ENCODE results near the gene INTS14.

Gene INTS14

DNA sequence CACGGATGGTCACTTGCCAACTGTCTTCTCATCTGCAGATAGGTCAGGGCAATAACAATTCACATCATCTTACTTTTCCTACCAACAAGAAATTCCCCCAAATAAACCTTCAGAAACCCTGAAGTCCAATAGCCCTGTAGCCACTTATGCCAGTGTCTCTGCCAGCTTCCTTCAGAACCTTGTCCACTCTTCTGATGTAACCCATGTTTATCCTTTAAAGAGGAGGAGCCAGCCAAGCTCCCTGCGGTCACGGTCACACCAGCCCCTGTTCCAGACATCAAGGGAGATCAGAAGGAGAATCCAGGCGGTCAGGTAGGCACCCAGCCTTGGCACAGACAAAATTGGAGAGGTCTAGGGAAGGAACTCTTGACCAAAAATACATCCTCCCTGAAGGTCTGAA lies 34.5 kb upstream of the INTS14 start:
- Histone ChIP-seq H3K4me3 (ENCODE audit: low read length) (no peak overlapping the region), H3K36me3 (ENCODE audit: control insufficient read depth, insufficient read depth, low read length, severe bottlenecking) (no peaks in the 10 kb centered on the region), H3K4me1 (ENCODE audit: control insufficient read depth, insufficient read depth, low read length) (no peaks in the 10 kb centered on the region), H3K27me3 (replicated peaks; ENCODE audit: control insufficient read depth, insufficient read depth, low read length) (no peaks in the 10 kb centered on the region), H3K9ac (ENCODE audit: low read length) (no peak overlapping the region), H3K9me3 (ENCODE audit: control insufficient read depth, low read length) (no peaks in the 10 kb centered on the region)
- no peak for DNase-seq (ENCODE audit: low read depth)

DNA sequence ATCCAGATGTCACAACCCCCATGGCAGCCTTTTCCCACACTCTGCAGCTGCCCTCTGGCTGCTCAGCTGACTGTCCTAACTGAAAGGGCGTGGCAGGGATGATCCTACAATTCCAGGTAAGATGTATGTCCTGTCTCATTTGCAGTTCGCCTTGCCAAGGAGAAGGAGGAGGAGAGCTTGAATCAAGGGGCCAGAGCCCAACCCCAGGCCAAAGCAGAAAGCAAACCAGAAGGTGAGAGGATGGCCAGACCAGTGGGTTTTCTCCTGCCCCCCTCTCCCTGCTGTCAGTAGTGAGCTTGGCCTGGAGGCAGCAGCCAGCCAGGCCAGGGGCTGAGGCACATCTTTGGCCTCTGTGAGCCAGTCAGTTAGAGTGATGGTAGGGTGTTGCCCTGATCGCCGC lies 33.4 kb upstream of the INTS14 start:
- Histone ChIP-seq H3K9me3 (ENCODE audit: control insufficient read depth, low read length) (no peaks in the 10 kb centered on the region), H3K36me3 (ENCODE audit: control insufficient read depth, insufficient read depth, low read length, severe bottlenecking) (no peaks in the 10 kb centered on the region), H3K27me3 (replicated peaks; ENCODE audit: control insufficient read depth, insufficient read depth, low read length) (no peaks in the 10 kb centered on the region), H3K4me3 (ENCODE audit: low read length) (no peak overlapping the region), H3K4me1 (ENCODE audit: control insufficient read depth, insufficient read depth, low read length) (no peaks in the 10 kb centered on the region), H3K9ac (ENCODE audit: low read length) (no peak overlapping the region)
- no peak for DNase-seq (ENCODE audit: low read depth)

DNA sequence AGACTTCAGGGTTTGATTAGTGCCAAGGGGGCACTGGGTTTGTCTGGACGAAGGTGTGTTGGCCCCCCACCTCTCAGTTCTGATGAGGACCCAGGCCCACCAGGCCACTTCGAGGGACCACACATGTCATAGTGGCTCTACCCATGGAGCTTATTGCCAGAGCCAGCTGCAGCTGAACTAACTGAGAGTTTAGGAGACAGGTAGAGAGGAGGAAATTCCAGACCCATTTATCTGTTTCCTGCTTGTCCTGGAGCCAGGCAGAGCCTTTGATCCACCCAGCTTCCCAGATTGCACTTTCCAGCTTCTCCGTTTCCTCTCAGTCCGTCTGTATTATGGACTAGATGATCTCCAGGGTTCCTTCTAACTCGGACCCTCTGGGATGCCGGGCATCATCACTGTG lies 31.7 kb upstream of the INTS14 start:
- H3K4me3 ChIP-seq (ENCODE audit: low read length), result no peak overlapping the region
- DNase-seq (ENCODE audit: low read depth), result no peak
- H3K9ac ChIP-seq (ENCODE audit: low read length), result no peak overlapping the region
- H3K4me1 ChIP-seq (ENCODE audit: control insufficient read depth, insufficient read depth, low read length), result peaks cover 6% of the 10 kb centered on the region
- H3K9me3 ChIP-seq (ENCODE audit: control insufficient read depth, low read length), result no peaks in the 10 kb centered on the region
- H3K36me3 ChIP-seq (ENCODE audit: control insufficient read depth, insufficient read depth, low read length, severe bottlenecking), result no peaks in the 10 kb centered on the region
- no peaks in the 10 kb centered on the region for H3K27me3 ChIP-seq (replicated peaks; ENCODE audit: control insufficient read depth, insufficient read depth, low read length)

- peaks cover 6% of the 10 kb centered on the region for H3K4me1 ChIP-seq (ENCODE audit: control insufficient read depth, insufficient read depth, low read length)
- DNase-seq (ENCODE audit: low read depth), result no peak
- no peaks in the 10 kb centered on the region for H3K36me3 ChIP-seq (ENCODE audit: control insufficient read depth, insufficient read depth, low read length, severe bottlenecking)
- no peak overlapping the region for H3K9ac ChIP-seq (ENCODE audit: low read length)
- H3K27me3 ChIP-seq (replicated peaks; ENCODE audit: control insufficient read depth, insufficient read depth, low read length), result no peaks in the 10 kb centered on the region
- no peak overlapping the region for H3K4me3 ChIP-seq (ENCODE audit: low read length)
- H3K9me3 ChIP-seq (ENCODE audit: control insufficient read depth, low read length), result no peaks in the 10 kb centered on the region
Observed at GRCh38 chr15:65641768-65642475, 31.0 kb upstream of the INTS14 start.

GRCh38 chr15:65639509-65639908 lies 28.6 kb upstream of the INTS14 start:
- no peak overlapping the region for H3K9ac ChIP-seq (ENCODE audit: low read length)
- no peaks in the 10 kb centered on the region for H3K27me3 ChIP-seq (replicated peaks; ENCODE audit: control insufficient read depth, insufficient read depth, low read length)
- H3K4me3 ChIP-seq (ENCODE audit: low read length), result no peak overlapping the region
- no peaks in the 10 kb centered on the region for H3K9me3 ChIP-seq (ENCODE audit: control insufficient read depth, low read length)
- no peak for DNase-seq (ENCODE audit: low read depth)
- H3K36me3 ChIP-seq (ENCODE audit: control insufficient read depth, insufficient read depth, low read length, severe bottlenecking), result no peaks in the 10 kb centered on the region
- H3K4me1 ChIP-seq (ENCODE audit: control insufficient read depth, insufficient read depth, low read length), result peaks cover 10% of the 10 kb centered on the region

GRCh38 chr15:65638681-65639089 lies 27.8 kb upstream of the INTS14 start:
- peak overlapping the region; percentile 39 for H3K9ac ChIP-seq (ENCODE audit: low read length)
- DNase-seq (ENCODE audit: low read depth), result peak; percentile 96
- H3K4me3 ChIP-seq (ENCODE audit: low read length), result peak overlapping the region; percentile 21
- no peaks in the 10 kb centered on the region for H3K36me3 ChIP-seq (ENCODE audit: control insufficient read depth, insufficient read depth, low read length, severe bottlenecking)
- H3K27me3 ChIP-seq (replicated peaks; ENCODE audit: control insufficient read depth, insufficient read depth, low read length), result no peaks in the 10 kb centered on the region
- peaks cover 15% of the 10 kb centered on the region for H3K4me1 ChIP-seq (ENCODE audit: control insufficient read depth, insufficient read depth, low read length)
- no peaks in the 10 kb centered on the region for H3K9me3 ChIP-seq (ENCODE audit: control insufficient read depth, low read length)

DNA sequence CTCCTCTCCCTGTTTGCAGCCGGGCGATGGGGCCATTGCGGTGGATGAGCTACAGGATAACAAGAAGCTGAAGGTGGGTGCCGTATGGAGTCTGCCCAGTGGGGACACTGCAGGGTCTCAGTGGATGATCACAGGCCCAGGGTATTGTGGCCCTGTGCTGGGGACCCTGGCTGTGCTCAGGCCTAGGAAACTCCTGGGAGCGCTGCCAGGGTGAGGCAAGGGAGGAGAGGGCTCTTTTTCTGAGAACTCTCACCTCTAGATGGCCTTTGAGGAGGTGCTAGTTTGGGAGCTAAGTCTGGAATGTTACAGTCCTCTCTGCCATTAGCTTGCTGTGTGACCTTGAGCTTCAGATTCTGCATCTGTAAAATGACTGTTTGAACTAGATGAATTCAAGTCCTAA lies 27.2 kb upstream of the INTS14 start:
- Histone ChIP-seq H3K9ac (ENCODE audit: low read length) (peak overlapping the region; percentile 39), H3K4me1 (ENCODE audit: control insufficient read depth, insufficient read depth, low read length) (peaks cover 15% of the 10 kb centered on the region), H3K27me3 (replicated peaks; ENCODE audit: control insufficient read depth, insufficient read depth, low read length) (no peaks in the 10 kb centered on the region), H3K4me3 (ENCODE audit: low read length) (peak overlapping the region; percentile 21), H3K36me3 (ENCODE audit: control insufficient read depth, insufficient read depth, low read length, severe bottlenecking) (no peaks in the 10 kb centered on the region), H3K9me3 (ENCODE audit: control insufficient read depth, low read length) (no peaks in the 10 kb centered on the region)
- no peak for DNase-seq (ENCODE audit: low read depth)

- H3K36me3 ChIP-seq (ENCODE audit: control insufficient read depth, insufficient read depth, low read length, severe bottlenecking), result no peaks in the 10 kb centered on the region
- H3K4me1 ChIP-seq (ENCODE audit: control insufficient read depth, insufficient read depth, low read length), result peaks cover 15% of the 10 kb centered on the region
- H3K9me3 ChIP-seq (ENCODE audit: control insufficient read depth, low read length), result no peaks in the 10 kb centered on the region
- DNase-seq (ENCODE audit: low read depth), result peak; percentile 41
- H3K9ac ChIP-seq (ENCODE audit: low read length), result no peak overlapping the region
- no peaks in the 10 kb centered on the region for H3K27me3 ChIP-seq (replicated peaks; ENCODE audit: control insufficient read depth, insufficient read depth, low read length)
- H3K4me3 ChIP-seq (ENCODE audit: low read length), result no peak overlapping the region
Observed at GRCh38 chr15:65634356-65634755, 23.4 kb upstream of the INTS14 start.

DNA sequence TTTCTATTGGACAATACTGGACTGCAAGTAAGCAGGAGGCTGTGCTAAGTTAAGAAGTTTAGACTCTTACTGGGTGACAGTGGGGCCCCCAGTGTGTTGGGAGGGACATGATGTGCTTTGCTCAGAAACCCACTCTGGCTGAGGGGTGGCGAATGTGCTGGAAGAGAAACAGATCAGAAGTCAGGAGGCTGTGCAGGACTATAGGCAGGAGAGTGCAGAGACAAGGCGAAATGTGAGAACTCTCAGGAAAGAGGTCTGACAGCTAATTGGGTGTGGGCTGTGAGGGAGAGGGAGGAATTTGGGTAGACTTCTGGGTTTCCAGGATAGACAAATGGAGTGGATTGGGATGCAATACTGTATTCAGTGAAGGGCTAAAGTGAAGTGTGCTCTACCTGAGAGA lies 22.8 kb upstream of the INTS14 start:
- peak; percentile 10 for DNase-seq (ENCODE audit: low read depth)
- peaks cover 15% of the 10 kb centered on the region for H3K4me1 ChIP-seq (ENCODE audit: control insufficient read depth, insufficient read depth, low read length)
- no peak overlapping the region for H3K4me3 ChIP-seq (ENCODE audit: low read length)
- H3K9me3 ChIP-seq (ENCODE audit: control insufficient read depth, low read length), result no peaks in the 10 kb centered on the region
- H3K27me3 ChIP-seq (replicated peaks; ENCODE audit: control insufficient read depth, insufficient read depth, low read length), result no peaks in the 10 kb centered on the region
- H3K36me3 ChIP-seq (ENCODE audit: control insufficient read depth, insufficient read depth, low read length, severe bottlenecking), result no peaks in the 10 kb centered on the region
- H3K9ac ChIP-seq (ENCODE audit: low read length), result no peak overlapping the region

DNA sequence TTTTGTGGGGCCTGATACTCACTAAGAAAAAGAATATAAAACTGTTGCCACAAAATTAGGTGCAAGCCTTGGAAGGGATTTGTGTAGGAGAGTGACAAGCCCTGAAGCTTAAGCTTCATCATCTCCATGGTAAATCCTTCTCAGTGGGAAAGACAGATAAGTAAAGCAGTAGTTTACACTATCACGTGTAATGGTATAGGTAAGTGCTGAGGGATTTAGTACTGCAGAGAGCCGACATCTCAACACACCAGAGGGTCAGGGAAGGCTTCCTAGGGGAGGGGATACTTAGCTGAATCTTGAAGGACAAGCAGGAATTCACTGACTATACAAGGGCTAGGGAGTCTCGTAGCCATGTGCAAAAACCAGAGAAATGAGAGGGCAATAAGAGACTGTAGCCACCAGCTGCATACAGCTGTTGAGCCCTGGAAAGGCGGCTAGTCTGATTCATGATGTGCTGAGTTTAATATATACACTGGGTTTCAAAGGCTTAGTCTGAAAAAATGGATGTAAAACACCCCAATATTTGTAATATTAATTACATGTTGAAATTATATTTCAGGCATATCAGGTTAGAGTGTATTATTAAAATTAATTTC lies 21.9 kb upstream of the INTS14 start:
- Histone ChIP-seq H3K9me3 (ENCODE audit: control insufficient read depth, low read length) (no peaks in the 10 kb centered on the region), H3K4me3 (ENCODE audit: low read length) (no peak overlapping the region), H3K4me1 (ENCODE audit: control insufficient read depth, insufficient read depth, low read length) (peaks cover 10% of the 10 kb centered on the region), H3K27me3 (replicated peaks; ENCODE audit: control insufficient read depth, insufficient read depth, low read length) (no peaks in the 10 kb centered on the region), H3K9ac (ENCODE audit: low read length) (no peak overlapping the region), H3K36me3 (ENCODE audit: control insufficient read depth, insufficient read depth, low read length, severe bottlenecking) (no peaks in the 10 kb centered on the region)
- no peak for DNase-seq (ENCODE audit: low read depth)

- no peaks in the 10 kb centered on the region for H3K9me3 ChIP-seq (ENCODE audit: control insufficient read depth, low read length)
- no peak overlapping the region for H3K9ac ChIP-seq (ENCODE audit: low read length)
- H3K4me3 ChIP-seq (ENCODE audit: low read length), result no peak overlapping the region
- no peak for DNase-seq (ENCODE audit: low read depth)
- H3K36me3 ChIP-seq (ENCODE audit: control insufficient read depth, insufficient read depth, low read length, severe bottlenecking), result no peaks in the 10 kb centered on the region
- no peaks in the 10 kb centered on the region for H3K27me3 ChIP-seq (replicated peaks; ENCODE audit: control insufficient read depth, insufficient read depth, low read length)
- peaks cover 10% of the 10 kb centered on the region for H3K4me1 ChIP-seq (ENCODE audit: control insufficient read depth, insufficient read depth, low read length)
Observed at GRCh38 chr15:65631503-65631902, 20.6 kb upstream of the INTS14 start.

DNA sequence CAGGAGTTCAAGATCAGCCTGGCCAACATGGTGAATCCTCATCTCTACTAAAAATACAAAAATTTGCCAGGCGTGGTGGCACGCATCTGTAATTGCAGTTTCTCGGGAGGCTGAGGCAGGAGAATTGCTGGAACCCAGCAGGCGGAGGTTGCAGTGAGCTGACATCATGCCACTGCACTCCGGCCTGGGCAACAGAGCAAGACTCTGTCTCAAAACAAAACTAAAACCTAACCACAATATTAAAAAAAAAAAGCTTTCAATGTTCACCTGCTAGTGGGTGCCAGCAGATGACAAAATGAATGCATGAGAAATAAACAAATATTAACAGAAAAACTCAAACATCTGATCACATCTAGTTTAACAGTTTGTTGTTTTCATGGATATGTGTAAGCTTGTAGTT lies 19.8 kb upstream of the INTS14 start:
- H3K36me3 ChIP-seq (ENCODE audit: control insufficient read depth, insufficient read depth, low read length, severe bottlenecking), result peaks cover 7% of the 10 kb centered on the region
- H3K9ac ChIP-seq (ENCODE audit: low read length), result no peak overlapping the region
- H3K9me3 ChIP-seq (ENCODE audit: control insufficient read depth, low read length), result no peaks in the 10 kb centered on the region
- no peak overlapping the region for H3K4me3 ChIP-seq (ENCODE audit: low read length)
- no peaks in the 10 kb centered on the region for H3K27me3 ChIP-seq (replicated peaks; ENCODE audit: control insufficient read depth, insufficient read depth, low read length)
- peaks cover 10% of the 10 kb centered on the region for H3K4me1 ChIP-seq (ENCODE audit: control insufficient read depth, insufficient read depth, low read length)
- DNase-seq (ENCODE audit: low read depth), result no peak
